Measurements from ENCODE around the gene BRIX1. TPM values are rescaled to one million over a fixed set of nuclear protein-coding genes. Genes with fewer than 3 reads are reported as not detected.

The BRIX1 gene, protein sequence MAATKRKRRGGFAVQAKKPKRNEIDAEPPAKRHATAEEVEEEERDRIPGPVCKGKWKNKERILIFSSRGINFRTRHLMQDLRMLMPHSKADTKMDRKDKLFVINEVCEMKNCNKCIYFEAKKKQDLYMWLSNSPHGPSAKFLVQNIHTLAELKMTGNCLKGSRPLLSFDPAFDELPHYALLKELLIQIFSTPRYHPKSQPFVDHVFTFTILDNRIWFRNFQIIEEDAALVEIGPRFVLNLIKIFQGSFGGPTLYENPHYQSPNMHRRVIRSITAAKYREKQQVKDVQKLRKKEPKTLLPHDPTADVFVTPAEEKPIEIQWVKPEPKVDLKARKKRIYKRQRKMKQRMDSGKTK
- total RNA-seq: 46.8 and 51.7 TPM in 2 replicates

DNA sequence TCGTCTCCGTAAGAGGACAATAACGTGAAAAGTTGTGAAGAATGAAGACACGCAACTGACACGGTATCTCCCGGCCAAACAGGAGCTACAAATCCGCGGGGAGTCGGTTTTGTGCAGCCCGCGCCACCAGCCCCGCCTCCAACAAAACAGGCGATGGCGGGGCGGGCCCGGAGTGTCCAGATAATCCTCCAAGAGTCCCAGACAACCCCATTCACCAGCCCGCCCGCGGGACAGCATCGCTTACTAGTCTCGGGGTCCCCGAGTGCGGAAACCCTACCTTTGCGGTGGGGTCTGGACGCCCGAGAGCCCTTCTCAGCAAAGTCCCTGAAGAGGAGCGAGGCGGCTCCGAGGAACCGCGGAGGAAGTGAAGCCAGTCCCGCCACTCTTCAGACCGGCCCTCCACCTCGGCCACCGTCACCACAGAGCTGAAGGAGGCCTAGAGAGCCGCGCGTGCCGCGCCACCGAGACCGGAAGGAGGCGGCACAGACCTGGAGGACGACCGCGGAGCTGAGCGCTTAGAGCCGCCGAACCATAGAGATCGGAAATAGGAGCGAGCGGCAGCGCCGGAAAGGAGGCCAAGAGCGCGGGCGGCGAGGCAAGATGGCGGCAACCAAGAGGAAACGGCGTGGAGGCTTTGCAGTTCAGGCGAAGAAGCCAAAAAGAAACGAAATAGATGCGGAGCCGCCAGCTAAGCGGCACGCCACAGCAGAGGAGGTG, at the start of gene BRIX1, which contains the start of gene RAD1:
TSS of gene BRIX1 (plus strand) at position 573 of the 717 bp plus-strand sequence. CDS start at position 601, 28 bp downstream.
TSS of gene RAD1 (minus strand) at position 366 of the 717 bp plus-strand sequence. CDS start 612 bp downstream, outside the sequence.

DNA sequence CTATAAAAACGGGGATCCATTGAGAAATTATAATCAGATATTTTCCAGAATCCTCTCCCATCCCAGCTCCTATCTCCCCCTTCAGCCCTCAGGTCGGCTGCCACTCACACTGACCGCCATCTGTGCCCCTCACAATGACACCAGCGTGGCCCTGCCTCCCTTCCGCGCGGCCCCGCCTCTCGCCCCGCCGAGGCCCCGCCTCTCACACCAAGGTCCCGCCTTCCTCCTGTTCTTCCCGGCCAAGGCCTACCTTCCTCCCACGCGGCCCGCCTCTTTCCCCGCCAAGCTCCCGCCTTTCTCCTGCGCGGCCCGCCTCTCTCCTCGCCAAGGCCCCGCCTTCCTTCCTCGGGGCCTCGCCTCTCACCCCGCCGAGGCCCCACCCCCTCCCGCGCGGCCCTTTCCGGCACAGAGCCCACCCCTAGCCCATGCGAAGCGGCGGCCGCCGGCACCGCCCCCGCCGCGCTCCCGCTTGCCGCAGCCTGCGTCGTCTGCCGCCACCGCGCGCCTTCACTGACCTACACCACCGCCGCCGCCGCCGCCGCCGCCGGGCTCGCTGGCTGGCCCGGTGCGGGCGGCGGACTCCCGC, 13.7 kb downstream of the BRIX1 start, which contains the start of gene DNAJC21:
TSS of gene DNAJC21 (plus strand) at position 426 of the 586 bp plus-strand sequence. CDS start 261 bp downstream, outside the sequence.

Other genes starting within 250 kb of the BRIX1 start
- gene TTC23L, start 76.5 kb upstream of the BRIX1 start, total RNA-seq: not detected in 2 replicates
- 32.8 and 32.9 TPM in 2 replicates for gene RAD1, start 207 bp upstream of the BRIX1 start, total RNA-seq
- gene DNAJC21, start 13.8 kb downstream of the BRIX1 start, total RNA-seq: 29.3 and 61.5 TPM in 2 replicates
- gene AGXT2, start 132.2 kb downstream of the BRIX1 start, total RNA-seq: not detected in 2 replicates

Measured in placental pericyte (primary cell).